Measurements from ENCODE around the gene DCC. TPM values are rescaled to one million over a fixed set of nuclear protein-coding genes. Genes with fewer than 3 reads are reported as not detected.

Gene DCC
- total RNA-seq, 2 donors from 2014 or later, result 0.33 TPM; not detected in 1

- TF ChIP-seq CTCF (IDR thresholded peaks at IDR 0.05), result no peak
- TF ChIP-seq POLR2A (IDR thresholded peaks at IDR 0.05), result no peak
- 76 to 77% methylated on average over 5 of the region's 5 CpGs for WGBS, 2 donors
- DNase-seq (no peak), ATAC-seq (no peak)
- no peaks in the 10 kb centered on the region for H3K36me3 ChIP-seq (replicated peaks in 1 of 2; ENCODE audit: insufficient read depth in 1 of 2, low read depth in 2 of 2)
- no peaks in the 10 kb centered on the region for H3K27me3 ChIP-seq
- no peaks in the 10 kb centered on the region for H3K4me1 ChIP-seq
- no peaks in the 10 kb centered on the region for H3K9me3 ChIP-seq
- no peak overlapping the region for H3K4me3 ChIP-seq
- no peak overlapping the region for H3K27ac ChIP-seq
- intact Hi-C loops (cut with DNase I), result no loop called here
Measured at GRCh38 chr18:52738946-52739345, 398.9 kb downstream of the DCC start.

- Histone ChIP-seq H3K9me3 (no peaks in the 10 kb centered on the region), H3K36me3 (replicated peaks in 1 of 2; ENCODE audit: insufficient read depth in 1 of 2, low read depth in 2 of 2) (no peaks in the 10 kb centered on the region), H3K27ac (no peak overlapping the region), H3K4me3 (no peak overlapping the region), H3K4me1 (no peaks in the 10 kb centered on the region), H3K27me3 (no peaks in the 10 kb centered on the region)
- no peak for DNase-seq
- TF ChIP-seq POLR2A (IDR thresholded peaks at IDR 0.05) (no peak), CTCF (IDR thresholded peaks at IDR 0.05) (no peak)
- ATAC-seq, result no peak
- WGBS, 2 donors, result 61 to 66% methylated on average over 2 of the region's 2 CpGs
- intact Hi-C loops (cut with DNase I), result no loop called here
Measured at GRCh38 chr18:52746986-52747385, 407.0 kb downstream of the DCC start.

- Histone ChIP-seq H3K9me3 (no peaks in the 10 kb centered on the region), H3K27ac (no peak overlapping the region), H3K27me3 (no peaks in the 10 kb centered on the region), H3K36me3 (replicated peaks in 1 of 2; ENCODE audit: insufficient read depth in 1 of 2, low read depth in 2 of 2) (no peaks in the 10 kb centered on the region), H3K4me3 (no peak overlapping the region), H3K4me1 (no peaks in the 10 kb centered on the region)
- TF ChIP-seq CTCF (IDR thresholded peaks at IDR 0.05), result no peak
- TF ChIP-seq POLR2A (IDR thresholded peaks at IDR 0.05), result no peak
- 88 to 99% methylated on average over 16 to 23 of the region's 23 CpGs for WGBS, 2 donors
- ATAC-seq, result no peak
- no peak for DNase-seq
- intact Hi-C loops (cut with DNase I), result no loop called here
Measured at GRCh38 chr18:52747869-52748268, 407.9 kb downstream of the DCC start.

- Histone ChIP-seq H3K4me3 (no peak overlapping the region), H3K36me3 (replicated peaks in 1 of 2; ENCODE audit: insufficient read depth in 1 of 2, low read depth in 2 of 2) (no peaks in the 10 kb centered on the region), H3K9me3 (no peaks in the 10 kb centered on the region), H3K4me1 (no peaks in the 10 kb centered on the region), H3K27me3 (no peaks in the 10 kb centered on the region), H3K27ac (no peak overlapping the region)
- DNase-seq, result no peak
- no peak for ATAC-seq
- 71 to 80% methylated on average over 5 to 8 of the region's 8 CpGs for WGBS, 2 donors
- intact Hi-C loops (cut with DNase I), result no loop called here
- no peak for TF ChIP-seq POLR2A (IDR thresholded peaks at IDR 0.05)
- TF ChIP-seq CTCF (IDR thresholded peaks at IDR 0.05), result no peak
Measured at GRCh38 chr18:52748343-52748742, 408.3 kb downstream of the DCC start.

GRCh38 chr18:52749542-52749941 is 409.5 kb downstream of the DCC start:
- DNase-seq, result no peak
- no peak overlapping the region for H3K27ac ChIP-seq
- H3K36me3 ChIP-seq (replicated peaks in 1 of 2; ENCODE audit: insufficient read depth in 1 of 2, low read depth in 2 of 2), result no peaks in the 10 kb centered on the region
- H3K9me3 ChIP-seq, result no peaks in the 10 kb centered on the region
- no peak overlapping the region for H3K4me3 ChIP-seq
- H3K4me1 ChIP-seq, result no peaks in the 10 kb centered on the region
- no peak for ATAC-seq
- TF ChIP-seq CTCF (IDR thresholded peaks at IDR 0.05), result no peak
- no peak for TF ChIP-seq POLR2A (IDR thresholded peaks at IDR 0.05)
- intact Hi-C loops (cut with DNase I), result no loop called here
- H3K27me3 ChIP-seq, result no peaks in the 10 kb centered on the region
- WGBS, 2 donors, result 37 to 79% methylated on average over 1 of the region's 1 CpG

Measured in body of pancreas (tissue), 4 donors.